Erythroblast (primary cell): ENCODE measurements around the gene MICAL3.

Experiments used
- GATA1 ChIP-seq: IDR thresholded peaks from 2 replicates; pipeline ENCODE4 v1.6.1; 2011; ENCODE audit warnings: low read depth, mild to moderate bottlenecking, control low read depth, low read length, moderate library complexity
- POLR2A ChIP-seq: IDR thresholded peaks from 2 replicates; pipeline ENCODE4 v1.6.1; 2011; ENCODE audit warnings: mild to moderate bottlenecking, low read length

DNA sequence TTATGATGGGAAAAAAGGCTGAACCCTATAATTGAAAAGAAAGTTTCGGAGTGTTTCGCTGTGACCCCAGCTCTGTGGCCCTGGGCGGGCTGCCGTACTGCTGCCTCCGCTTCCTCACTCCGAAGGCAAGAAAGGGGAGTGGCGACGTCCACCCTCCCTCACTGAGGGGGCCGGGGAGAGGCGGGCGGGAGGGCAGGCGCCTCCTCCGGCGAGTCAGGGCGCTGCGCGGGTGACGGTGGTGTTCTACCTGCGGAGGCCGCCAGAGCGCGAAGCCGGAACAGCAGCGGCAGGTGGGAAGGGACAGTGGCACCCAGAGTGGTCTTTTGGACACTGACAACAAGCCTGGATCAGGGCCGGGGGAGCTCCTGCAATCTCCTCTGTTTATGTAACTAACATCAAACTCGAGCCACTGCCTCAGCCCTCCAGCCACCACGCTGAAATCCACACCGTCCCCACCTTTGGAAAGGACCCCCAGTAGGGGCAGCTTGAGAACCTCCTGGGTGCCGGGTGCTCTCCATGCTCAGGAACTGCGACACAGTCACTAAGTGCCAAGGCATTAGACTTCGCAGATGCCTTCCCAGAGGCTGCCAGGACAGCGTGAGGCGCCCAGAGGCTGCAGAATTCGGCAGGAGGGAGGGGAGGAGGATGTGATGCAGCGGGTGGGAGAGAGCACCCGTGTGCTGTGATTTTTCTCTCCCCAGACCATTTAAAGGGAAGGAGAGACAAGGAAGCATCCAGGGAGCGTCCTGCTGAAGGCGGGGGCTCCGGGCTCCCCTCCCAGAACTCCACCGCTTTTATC is 275.6 kb downstream of the MICAL3 start:
- no peak for TF ChIP-seq POLR2A
- TF ChIP-seq GATA1, result no peak
